GM10266 (cell line): Measurements from ENCODE around the gene MISFA.

Source experiments
- DNase-seq: peaks from one replicate; pipeline ENCODE4 v3.0.0; 2012; ENCODE audit errors: extremely low spot score
- TF ChIP-seq, protein P1 (sequence below): IDR thresholded peaks from 2 replicates; pipeline ENCODE4 v1.5.1; 2012; ENCODE audit warnings: mild to moderate bottlenecking, low read depth; ENCODE audit not compliant: control insufficient read depth, insufficient read depth; ENCODE audit errors: missing control alignments

Gene MISFA

DNA sequence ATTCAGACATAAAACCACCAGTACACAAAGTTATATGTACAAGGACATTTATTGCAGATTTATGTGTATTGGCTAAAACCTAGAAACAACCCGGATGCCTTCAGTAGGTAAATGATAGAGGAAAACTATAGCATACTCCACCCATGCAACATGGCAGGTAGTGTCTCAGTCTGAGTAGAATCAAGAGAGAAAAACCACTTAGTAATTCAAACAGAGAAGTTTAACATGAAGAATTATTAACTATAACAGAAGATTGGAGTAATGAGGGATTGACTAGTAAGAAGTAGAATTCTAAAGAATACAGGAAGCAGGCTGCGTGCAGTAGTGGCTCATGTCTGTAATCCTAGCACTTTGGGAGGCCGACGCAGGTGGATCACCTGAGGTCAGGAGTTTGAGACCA is 50.8 kb downstream of the MISFA start:
- TF ChIP-seq, protein P1, sequence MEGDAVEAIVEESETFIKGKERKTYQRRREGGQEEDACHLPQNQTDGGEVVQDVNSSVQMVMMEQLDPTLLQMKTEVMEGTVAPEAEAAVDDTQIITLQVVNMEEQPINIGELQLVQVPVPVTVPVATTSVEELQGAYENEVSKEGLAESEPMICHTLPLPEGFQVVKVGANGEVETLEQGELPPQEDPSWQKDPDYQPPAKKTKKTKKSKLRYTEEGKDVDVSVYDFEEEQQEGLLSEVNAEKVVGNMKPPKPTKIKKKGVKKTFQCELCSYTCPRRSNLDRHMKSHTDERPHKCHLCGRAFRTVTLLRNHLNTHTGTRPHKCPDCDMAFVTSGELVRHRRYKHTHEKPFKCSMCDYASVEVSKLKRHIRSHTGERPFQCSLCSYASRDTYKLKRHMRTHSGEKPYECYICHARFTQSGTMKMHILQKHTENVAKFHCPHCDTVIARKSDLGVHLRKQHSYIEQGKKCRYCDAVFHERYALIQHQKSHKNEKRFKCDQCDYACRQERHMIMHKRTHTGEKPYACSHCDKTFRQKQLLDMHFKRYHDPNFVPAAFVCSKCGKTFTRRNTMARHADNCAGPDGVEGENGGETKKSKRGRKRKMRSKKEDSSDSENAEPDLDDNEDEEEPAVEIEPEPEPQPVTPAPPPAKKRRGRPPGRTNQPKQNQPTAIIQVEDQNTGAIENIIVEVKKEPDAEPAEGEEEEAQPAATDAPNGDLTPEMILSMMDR = no peak
- DNase-seq = no peak

DNA sequence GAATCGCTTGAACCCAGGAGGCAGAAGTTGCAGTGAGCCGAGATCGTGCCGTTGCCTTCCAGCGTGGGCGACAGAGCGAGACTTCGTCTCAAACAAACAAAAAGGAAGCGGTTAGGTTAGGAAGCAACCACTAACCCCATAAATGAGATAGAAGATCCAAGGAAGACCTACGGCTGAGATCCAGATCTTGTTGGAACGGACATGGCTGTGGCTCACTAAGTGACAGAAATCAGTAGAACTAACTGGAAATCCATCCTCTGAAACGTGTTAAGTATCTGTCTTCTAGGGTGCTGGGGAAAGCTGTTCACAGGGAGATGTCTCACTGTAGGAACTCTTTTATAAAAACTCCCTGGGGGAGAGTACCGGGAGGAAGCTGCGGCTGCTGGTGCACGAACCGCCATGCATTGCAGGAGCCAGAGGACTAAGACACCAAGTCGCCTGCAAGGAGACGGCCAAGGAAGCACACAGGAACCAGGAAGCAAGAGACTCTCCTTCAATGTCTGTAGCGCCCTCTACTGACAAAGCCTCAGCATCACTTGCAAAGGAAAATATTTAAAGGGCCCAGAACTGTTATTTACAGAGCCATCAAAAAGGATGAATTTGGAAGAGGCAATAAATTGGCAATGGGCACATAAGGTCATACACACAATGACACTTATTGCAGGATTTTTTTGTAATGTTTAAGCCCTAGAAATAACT is 51.4 kb downstream of the MISFA start:
- TF ChIP-seq, protein P1 = peak; percentile 68
- DNase-seq = peak; percentile 54
